ENCODE measurements around the gene POLG. TPM values are rescaled to one million over a fixed set of nuclear protein-coding genes. Genes with fewer than 3 reads are reported as not detected.

The POLG gene
- total and polyA plus RNA-seq, 2 of the 4 experiments (the other 2 are of a cell fraction) = 19.9 to 30.6 TPM

GRCh38 chr15:89305395-89305794, 29.2 kb downstream of the POLG start:
- Histone ChIP-seq H3K4me3 (ENCODE audit: insufficient read depth, low read depth, low read length) (no peak overlapping the region), H3K18ac (ENCODE audit: low read depth, low read length) (no peak overlapping the region), H3K9me1 (ENCODE audit: insufficient read depth, low read length) (no peaks in the 10 kb centered on the region; the same call in 1 of the 2 replicates), H3K4me1 (ENCODE audit: control insufficient read depth, insufficient read depth, low read length) (peaks cover 7% of the 10 kb centered on the region; the same call in 1 of the 2 replicates), H4K20me1 (ENCODE audit: insufficient read depth, low read length) (no peaks in the 10 kb centered on the region), H3K9me3 (ENCODE audit: control insufficient read depth, insufficient read depth, low read length) (peaks cover 2% of the 10 kb centered on the region; the same call in 1 of the 2 replicates), H2AFZ (replicated peaks; ENCODE audit: low read length, poor library complexity) (no peak overlapping the region), H3K27ac (ENCODE audit: insufficient read depth, low read length) (no peak overlapping the region), H3K23ac (ENCODE audit: low read depth, low read length) (no peak overlapping the region), H2AK5ac (ENCODE audit: low read depth, low read length) (no peak overlapping the region), H4K8ac (ENCODE audit: low read depth in 2 of 2, low read length in 2 of 2) (no peak overlapping the region), H4K5ac (ENCODE audit: low read depth, low read length) (no peak overlapping the region), H3K36me3 (ENCODE audit: control insufficient read depth, insufficient read depth, low read length) (peaks cover 7% of the 10 kb centered on the region), H3K4ac (ENCODE audit: low read depth, low read length) (no peak overlapping the region), H3K79me1 (ENCODE audit: low read depth in 1 of 2, low read length in 2 of 2) (no peaks in the 10 kb centered on the region; a peak in 1 of 4 replicates), H3K4me2 (ENCODE audit: low read depth, low read length) (no peak overlapping the region), H2AK9ac (replicated peaks; ENCODE audit: low read depth, low read length, poor library complexity) (no peak overlapping the region), H2BK5ac (ENCODE audit: low read depth, low read length, poor library complexity, severe bottlenecking) (no peak overlapping the region), H3K14ac (replicated peaks; ENCODE audit: low read depth, low read length) (no peak overlapping the region), H3K56ac (ENCODE audit: extremely low read depth, insufficient read depth, low read length) (no peak overlapping the region), H3K9ac (ENCODE audit: low read depth, low read length) (no peak overlapping the region), H2BK120ac (ENCODE audit: low read depth, low read length) (no peak overlapping the region), H2BK20ac (ENCODE audit: low read depth, low read length) (no peak overlapping the region), H3K27me3 (ENCODE audit: control insufficient read depth, insufficient read depth, low read length) (no peaks in the 10 kb centered on the region), H2BK15ac (ENCODE audit: low read depth, low read length) (no peak overlapping the region), H4K91ac (ENCODE audit: insufficient read depth, low read depth, low read length) (no peak overlapping the region)
- intact Hi-C loops (cut with micrococcal nuclease) = loop anchor here (10.0 kb wide), 2 partner anchors 251 to 401 kb away; no protein-coding TSS in a partner anchor
- CTCF ChIA-PET = interaction anchor here (0.5 to 0.6 kb wide), 2 partner anchors 20 to 91 kb away, joined by 3 to 8 read pairs; no protein-coding TSS in a partner anchor
- dilution Hi-C loops (cut with HindIII; ENCODE audit: low sequenced_read_pairs, unreplicated experiment) = no loop called here
- TF ChIP-seq USF2 (IDR thresholded peaks at IDR 0.05; ENCODE audit: low read depth, low read length) (no peak), MAZ (IDR thresholded peaks at IDR 0.05; ENCODE audit: borderline replicate concordance, low read depth, low read length) (no peak), RFX5 (IDR thresholded peaks at IDR 0.05; ENCODE audit: low read depth, low read length) (no peak), RCOR1 (IDR thresholded peaks at IDR 0.05; ENCODE audit: insufficient replicate concordance, low read length) (no peak), MAFK (IDR thresholded peaks at IDR 0.05; ENCODE audit: low read depth, low read length) (no peak), ELK1 (IDR thresholded peaks at IDR 0.05; ENCODE audit: borderline replicate concordance, low read depth, low read length) (no peak), POLR2A (IDR thresholded peaks at IDR 0.05; ENCODE audit: low read depth, low read length) (no peak), RAD21 (IDR thresholded peaks at IDR 0.05; ENCODE audit: low read length) (no peak), CHD1 (IDR thresholded peaks at IDR 0.05; ENCODE audit: low read depth, low read length) (no peak), MXI1 (IDR thresholded peaks at IDR 0.05; ENCODE audit: borderline replicate concordance, low read depth, low read length) (no peak)
- WGBS, 2 experiments (ENCODE audit: extremely low coverage in 2 of 2, insufficient read length in 1 of 2) = no CpG with 5 or more reads among the region's 3 CpGs
- ATAC-seq (ENCODE audit: low read depth) (no peak), DNase-seq (no peak)
- POLR2A ChIA-PET (ENCODE audit: unreplicated experiment) = no interaction called here
- BruUV-seq (replicated peaks) = no TSS peak
- in situ Hi-C loops (cut with MboI; ENCODE audit: low sequenced_read_pairs) = no loop called here

Data from IMR-90 (cell line).